Measurements from ENCODE around the gene EFNA1. TPM values are rescaled to one million over a fixed set of nuclear protein-coding genes. Genes with fewer than 3 reads are reported as not detected.

Gene EFNA1
- total and polyA plus RNA-seq, 2 experiments from 2014 or later, result 3.2 to 5.1 TPM

DNA sequence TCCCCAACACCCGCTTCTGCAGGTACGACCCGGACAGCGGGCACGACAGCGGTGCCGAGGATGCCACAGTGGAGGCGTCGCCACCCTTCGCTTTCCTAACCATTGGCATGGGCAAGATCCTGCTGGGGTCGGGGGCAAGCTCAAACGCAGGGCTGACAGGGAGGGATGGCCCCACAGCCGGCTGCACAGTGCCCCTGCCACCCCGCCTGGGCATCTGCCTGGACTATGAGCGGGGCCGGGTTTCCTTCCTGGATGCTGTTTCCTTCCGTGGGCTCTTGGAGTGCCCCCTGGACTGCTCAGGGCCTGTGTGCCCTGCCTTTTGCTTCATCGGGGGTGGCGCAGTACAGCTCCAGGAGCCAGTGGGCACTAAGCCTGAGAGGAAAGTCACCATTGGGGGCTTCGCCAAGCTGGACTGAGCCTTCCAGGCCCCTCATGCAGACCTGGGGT, 56.1 kb downstream of the EFNA1 start:
- 0 out of 2 replicates have a peak, but pooled peaks cover 3% of the 10 kb centered on the region for H3F3A ChIP-seq (replicated peaks; ENCODE audit: low read depth)
- peaks cover 30% of the 10 kb centered on the region for H3K4me1 Mint-ChIP-seq
- no peak for ATAC-seq
- 0 out of 3 replicates have a peak, but pooled peaks cover 2% of the 10 kb centered on the region for H3K9me3 Mint-ChIP-seq
- no peak overlapping the region for H3K27ac Mint-ChIP-seq
- H3K36me3 Mint-ChIP-seq (ENCODE audit: low read depth), result peaks cover 37% of the 10 kb centered on the region
- H2AFZ ChIP-seq, result no peak overlapping the region
- no peaks in the 10 kb centered on the region for H4K20me1 ChIP-seq (replicated peaks; ENCODE audit: insufficient read depth)
- no peak overlapping the region; the same call in 2 of the 3 replicates for H3K4me3 Mint-ChIP-seq
- TF ChIP-seq NANOG (IDR thresholded peaks at IDR 0.05; ENCODE audit: borderline replicate concordance) (no peak), EZH2 (IDR thresholded peaks at IDR 0.05; ENCODE audit: low read depth, unreplicated experiment) (no peak), EZH2phosphoT487 (IDR thresholded peaks at IDR 0.05; ENCODE audit: unreplicated experiment) (no peak), POLR2AphosphoS5 (IDR thresholded peaks at IDR 0.05; ENCODE audit: low read depth) (no peak), ZNF114 (CRISPR knock-in tag; IDR thresholded peaks at IDR 0.05) (no peak), JUNB (IDR thresholded peaks at IDR 0.05; ENCODE audit: unreplicated experiment) (no peak), CREB1 (CRISPR knock-in tag; IDR thresholded peaks at IDR 0.05; ENCODE audit: low read depth) (no peak), STAT1 (IDR thresholded peaks at IDR 0.05; ENCODE audit: unreplicated experiment) (no peak), ZNF331 (CRISPR knock-in tag; IDR thresholded peaks at IDR 0.05; ENCODE audit: low read depth) (no peak)
- TF ChIP-seq, protein P1, sequence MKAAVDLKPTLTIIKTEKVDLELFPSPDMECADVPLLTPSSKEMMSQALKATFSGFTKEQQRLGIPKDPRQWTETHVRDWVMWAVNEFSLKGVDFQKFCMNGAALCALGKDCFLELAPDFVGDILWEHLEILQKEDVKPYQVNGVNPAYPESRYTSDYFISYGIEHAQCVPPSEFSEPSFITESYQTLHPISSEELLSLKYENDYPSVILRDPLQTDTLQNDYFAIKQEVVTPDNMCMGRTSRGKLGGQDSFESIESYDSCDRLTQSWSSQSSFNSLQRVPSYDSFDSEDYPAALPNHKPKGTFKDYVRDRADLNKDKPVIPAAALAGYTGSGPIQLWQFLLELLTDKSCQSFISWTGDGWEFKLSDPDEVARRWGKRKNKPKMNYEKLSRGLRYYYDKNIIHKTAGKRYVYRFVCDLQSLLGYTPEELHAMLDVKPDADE (IDR thresholded peaks at IDR 0.05), result no peak
- TF ChIP-seq, protein P2, sequence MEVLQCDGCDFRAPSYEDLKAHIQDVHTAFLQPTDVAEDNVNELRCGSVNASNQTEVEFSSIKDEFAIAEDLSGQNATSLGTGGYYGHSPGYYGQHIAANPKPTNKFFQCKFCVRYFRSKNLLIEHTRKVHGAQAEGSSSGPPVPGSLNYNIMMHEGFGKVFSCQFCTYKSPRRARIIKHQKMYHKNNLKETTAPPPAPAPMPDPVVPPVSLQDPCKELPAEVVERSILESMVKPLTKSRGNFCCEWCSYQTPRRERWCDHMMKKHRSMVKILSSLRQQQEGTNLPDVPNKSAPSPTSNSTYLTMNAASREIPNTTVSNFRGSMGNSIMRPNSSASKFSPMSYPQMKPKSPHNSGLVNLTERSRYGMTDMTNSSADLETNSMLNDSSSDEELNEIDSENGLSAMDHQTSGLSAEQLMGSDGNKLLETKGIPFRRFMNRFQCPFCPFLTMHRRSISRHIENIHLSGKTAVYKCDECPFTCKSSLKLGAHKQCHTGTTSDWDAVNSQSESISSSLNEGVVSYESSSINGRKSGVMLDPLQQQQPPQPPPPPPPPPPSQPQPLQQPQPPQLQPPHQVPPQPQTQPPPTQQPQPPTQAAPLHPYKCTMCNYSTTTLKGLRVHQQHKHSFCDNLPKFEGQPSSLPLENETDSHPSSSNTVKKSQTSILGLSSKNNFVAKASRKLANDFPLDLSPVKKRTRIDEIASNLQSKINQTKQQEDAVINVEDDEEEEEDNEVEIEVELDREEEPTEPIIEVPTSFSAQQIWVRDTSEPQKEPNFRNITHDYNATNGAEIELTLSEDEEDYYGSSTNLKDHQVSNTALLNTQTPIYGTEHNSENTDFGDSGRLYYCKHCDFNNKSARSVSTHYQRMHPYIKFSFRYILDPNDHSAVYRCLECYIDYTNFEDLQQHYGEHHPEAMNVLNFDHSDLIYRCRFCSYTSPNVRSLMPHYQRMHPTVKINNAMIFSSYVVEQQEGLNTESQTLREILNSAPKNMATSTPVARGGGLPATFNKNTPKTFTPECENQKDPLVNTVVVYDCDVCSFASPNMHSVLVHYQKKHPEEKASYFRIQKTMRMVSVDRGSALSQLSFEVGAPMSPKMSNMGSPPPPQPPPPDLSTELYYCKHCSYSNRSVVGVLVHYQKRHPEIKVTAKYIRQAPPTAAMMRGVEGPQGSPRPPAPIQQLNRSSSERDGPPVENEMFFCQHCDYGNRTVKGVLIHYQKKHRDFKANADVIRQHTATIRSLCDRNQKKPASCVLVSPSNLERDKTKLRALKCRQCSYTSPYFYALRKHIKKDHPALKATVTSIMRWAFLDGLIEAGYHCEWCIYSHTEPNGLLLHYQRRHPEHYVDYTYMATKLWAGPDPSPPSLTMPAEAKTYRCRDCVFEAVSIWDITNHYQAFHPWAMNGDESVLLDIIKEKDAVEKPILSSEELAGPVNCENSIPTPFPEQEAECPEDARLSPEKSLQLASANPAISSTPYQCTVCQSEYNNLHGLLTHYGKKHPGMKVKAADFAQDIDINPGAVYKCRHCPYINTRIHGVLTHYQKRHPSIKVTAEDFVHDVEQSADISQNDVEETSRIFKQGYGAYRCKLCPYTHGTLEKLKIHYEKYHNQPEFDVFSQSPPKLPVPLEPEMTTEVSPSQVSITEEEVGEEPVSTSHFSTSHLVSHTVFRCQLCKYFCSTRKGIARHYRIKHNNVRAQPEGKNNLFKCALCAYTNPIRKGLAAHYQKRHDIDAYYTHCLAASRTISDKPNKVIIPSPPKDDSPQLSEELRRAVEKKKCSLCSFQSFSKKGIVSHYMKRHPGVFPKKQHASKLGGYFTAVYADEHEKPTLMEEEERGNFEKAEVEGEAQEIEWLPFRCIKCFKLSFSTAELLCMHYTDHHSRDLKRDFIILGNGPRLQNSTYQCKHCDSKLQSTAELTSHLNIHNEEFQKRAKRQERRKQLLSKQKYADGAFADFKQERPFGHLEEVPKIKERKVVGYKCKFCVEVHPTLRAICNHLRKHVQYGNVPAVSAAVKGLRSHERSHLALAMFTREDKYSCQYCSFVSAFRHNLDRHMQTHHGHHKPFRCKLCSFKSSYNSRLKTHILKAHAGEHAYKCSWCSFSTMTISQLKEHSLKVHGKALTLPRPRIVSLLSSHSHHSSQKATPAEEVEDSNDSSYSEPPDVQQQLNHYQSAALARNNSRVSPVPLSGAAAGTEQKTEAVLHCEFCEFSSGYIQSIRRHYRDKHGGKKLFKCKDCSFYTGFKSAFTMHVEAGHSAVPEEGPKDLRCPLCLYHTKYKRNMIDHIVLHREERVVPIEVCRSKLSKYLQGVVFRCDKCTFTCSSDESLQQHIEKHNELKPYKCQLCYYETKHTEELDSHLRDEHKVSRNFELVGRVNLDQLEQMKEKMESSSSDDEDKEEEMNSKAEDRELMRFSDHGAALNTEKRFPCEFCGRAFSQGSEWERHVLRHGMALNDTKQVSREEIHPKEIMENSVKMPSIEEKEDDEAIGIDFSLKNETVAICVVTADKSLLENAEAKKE (CRISPR knock-in tag; IDR thresholded peaks at IDR 0.05), result no peak
- TF ChIP-seq, protein P3, sequence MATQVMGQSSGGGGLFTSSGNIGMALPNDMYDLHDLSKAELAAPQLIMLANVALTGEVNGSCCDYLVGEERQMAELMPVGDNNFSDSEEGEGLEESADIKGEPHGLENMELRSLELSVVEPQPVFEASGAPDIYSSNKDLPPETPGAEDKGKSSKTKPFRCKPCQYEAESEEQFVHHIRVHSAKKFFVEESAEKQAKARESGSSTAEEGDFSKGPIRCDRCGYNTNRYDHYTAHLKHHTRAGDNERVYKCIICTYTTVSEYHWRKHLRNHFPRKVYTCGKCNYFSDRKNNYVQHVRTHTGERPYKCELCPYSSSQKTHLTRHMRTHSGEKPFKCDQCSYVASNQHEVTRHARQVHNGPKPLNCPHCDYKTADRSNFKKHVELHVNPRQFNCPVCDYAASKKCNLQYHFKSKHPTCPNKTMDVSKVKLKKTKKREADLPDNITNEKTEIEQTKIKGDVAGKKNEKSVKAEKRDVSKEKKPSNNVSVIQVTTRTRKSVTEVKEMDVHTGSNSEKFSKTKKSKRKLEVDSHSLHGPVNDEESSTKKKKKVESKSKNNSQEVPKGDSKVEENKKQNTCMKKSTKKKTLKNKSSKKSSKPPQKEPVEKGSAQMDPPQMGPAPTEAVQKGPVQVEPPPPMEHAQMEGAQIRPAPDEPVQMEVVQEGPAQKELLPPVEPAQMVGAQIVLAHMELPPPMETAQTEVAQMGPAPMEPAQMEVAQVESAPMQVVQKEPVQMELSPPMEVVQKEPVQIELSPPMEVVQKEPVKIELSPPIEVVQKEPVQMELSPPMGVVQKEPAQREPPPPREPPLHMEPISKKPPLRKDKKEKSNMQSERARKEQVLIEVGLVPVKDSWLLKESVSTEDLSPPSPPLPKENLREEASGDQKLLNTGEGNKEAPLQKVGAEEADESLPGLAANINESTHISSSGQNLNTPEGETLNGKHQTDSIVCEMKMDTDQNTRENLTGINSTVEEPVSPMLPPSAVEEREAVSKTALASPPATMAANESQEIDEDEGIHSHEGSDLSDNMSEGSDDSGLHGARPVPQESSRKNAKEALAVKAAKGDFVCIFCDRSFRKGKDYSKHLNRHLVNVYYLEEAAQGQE (IDR thresholded peaks at IDR 0.05; ENCODE audit: unreplicated experiment), result no peak
- TF ChIP-seq, protein P4, sequence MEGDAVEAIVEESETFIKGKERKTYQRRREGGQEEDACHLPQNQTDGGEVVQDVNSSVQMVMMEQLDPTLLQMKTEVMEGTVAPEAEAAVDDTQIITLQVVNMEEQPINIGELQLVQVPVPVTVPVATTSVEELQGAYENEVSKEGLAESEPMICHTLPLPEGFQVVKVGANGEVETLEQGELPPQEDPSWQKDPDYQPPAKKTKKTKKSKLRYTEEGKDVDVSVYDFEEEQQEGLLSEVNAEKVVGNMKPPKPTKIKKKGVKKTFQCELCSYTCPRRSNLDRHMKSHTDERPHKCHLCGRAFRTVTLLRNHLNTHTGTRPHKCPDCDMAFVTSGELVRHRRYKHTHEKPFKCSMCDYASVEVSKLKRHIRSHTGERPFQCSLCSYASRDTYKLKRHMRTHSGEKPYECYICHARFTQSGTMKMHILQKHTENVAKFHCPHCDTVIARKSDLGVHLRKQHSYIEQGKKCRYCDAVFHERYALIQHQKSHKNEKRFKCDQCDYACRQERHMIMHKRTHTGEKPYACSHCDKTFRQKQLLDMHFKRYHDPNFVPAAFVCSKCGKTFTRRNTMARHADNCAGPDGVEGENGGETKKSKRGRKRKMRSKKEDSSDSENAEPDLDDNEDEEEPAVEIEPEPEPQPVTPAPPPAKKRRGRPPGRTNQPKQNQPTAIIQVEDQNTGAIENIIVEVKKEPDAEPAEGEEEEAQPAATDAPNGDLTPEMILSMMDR (conservative IDR thresholded peaks at IDR 0.05; ENCODE audit: low read depth in 2 of 2), result no peak
- H3K4me3 ChIP-seq, result no peak overlapping the region
- H3K4me1 ChIP-seq (ENCODE audit: insufficient read depth), result peaks cover 17% of the 10 kb centered on the region
- H3K27me3 Mint-ChIP-seq (ENCODE audit: insufficient read depth, low read depth, poor library complexity), result peaks cover 20% of the 10 kb centered on the region
- H3K27me3 ChIP-seq (ENCODE audit: insufficient read depth), result no peaks in the 10 kb centered on the region
- H3K79me2 ChIP-seq (replicated peaks; ENCODE audit: insufficient read depth), result no peaks in the 10 kb centered on the region
- H3K27ac ChIP-seq (ENCODE audit: low read depth), result no peak overlapping the region
- no peaks in the 10 kb centered on the region for H3K9me2 ChIP-seq (ENCODE audit: insufficient read depth)
- DNase-seq (ENCODE audit: low spot score), result no peak
- H3K4me2 ChIP-seq, result no peak overlapping the region
- peaks cover 13% of the 10 kb centered on the region; the same call in 1 of the 2 replicates for H3K36me3 ChIP-seq (ENCODE audit: insufficient read depth)

Data from GM23338 (cell line).